ENCODE data around the gene ABLIM2. TPM values are rescaled to one million over a fixed set of nuclear protein-coding genes. Genes with fewer than 3 reads are reported as not detected.

Gene ABLIM2
- polyA plus RNA-seq, 3 donors = 0.21 TPM; not detected in 2

DNA sequence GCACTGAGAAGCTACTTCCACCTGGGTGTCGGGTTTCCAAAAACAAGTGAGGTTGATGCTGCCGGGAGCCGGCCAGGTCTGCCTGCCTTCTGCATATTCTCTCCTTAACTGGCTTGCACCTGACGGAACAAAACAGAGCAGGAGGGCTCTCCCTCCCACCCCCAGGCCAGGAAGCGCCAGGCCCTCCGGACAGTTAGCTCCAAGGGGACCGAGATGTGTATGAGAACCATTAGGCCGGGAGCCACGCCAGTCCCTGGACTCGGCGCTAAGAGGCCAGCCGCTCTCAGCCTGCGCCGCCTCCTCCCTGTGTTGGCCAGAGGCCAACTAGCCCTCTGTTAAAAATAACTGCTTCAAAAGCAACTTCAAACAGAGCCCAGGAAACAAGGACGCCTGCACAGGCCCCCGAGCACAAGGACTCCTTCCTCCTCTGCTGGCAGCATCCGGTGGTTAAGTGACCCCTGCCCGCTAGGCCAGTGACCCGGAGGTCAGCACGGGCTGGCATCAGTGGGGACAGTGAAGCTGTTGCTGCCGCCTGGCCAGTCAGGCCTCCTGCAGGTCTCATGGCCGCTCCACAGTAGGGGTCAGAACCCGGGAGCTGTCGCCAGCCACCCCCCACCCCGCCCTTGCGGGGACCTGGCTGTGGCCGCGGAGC lies 107.9 kb downstream of the ABLIM2 start:
- no peaks in the 10 kb centered on the region for H3K4me1 Mint-ChIP-seq
- H3K4me3 Mint-ChIP-seq = no peak overlapping the region
- Histone ChIP-seq H3K27me3 (ENCODE audit: control insufficient read depth in 2 of 2, insufficient read depth in 2 of 2, low read length in 2 of 2) (peaks cover 0 to 11% of the 10 kb centered on the region in 2 donors), H3K4me3 (replicated peaks in 1 of 3; ENCODE audit: low read depth in 2 of 3, low read length in 3 of 3) (no peak overlapping the region), H3K36me3 (replicated peaks in 1 of 2; ENCODE audit: control insufficient read depth in 1 of 2, insufficient read depth in 2 of 2, low read length in 2 of 2) (no peaks in the 10 kb centered on the region), H3K79me2 (ENCODE audit: insufficient read depth, low read length) (no peaks in the 10 kb centered on the region), H2AFZ (ENCODE audit: insufficient read depth, low read depth, low read length, poor library complexity, severe bottlenecking) (no peak overlapping the region), H3K9me3 (replicated peaks in 1 of 2; ENCODE audit: control insufficient read depth in 1 of 2, insufficient read depth in 1 of 2, low read length in 2 of 2) (peaks cover 0 to 19% of the 10 kb centered on the region in 2 donors), H3K9ac (ENCODE audit: insufficient read depth, low read length, poor library complexity, severe bottlenecking) (no peak overlapping the region), H3K4me2 (replicated peaks; ENCODE audit: extremely low read depth, low read length, poor library complexity, severe bottlenecking) (no peak overlapping the region), H3K27ac (ENCODE audit: low read depth in 1 of 2, low read length in 2 of 2) (no peak overlapping the region), H3K4me1 (ENCODE audit: control insufficient read depth in 1 of 2, insufficient read depth in 2 of 2, low read length in 2 of 2) (no peaks in the 10 kb centered on the region), H4K20me1 (ENCODE audit: insufficient read depth, low read length) (no peaks in the 10 kb centered on the region)
- no peak overlapping the region for H3K27ac Mint-ChIP-seq
- peaks cover 15 to 33% (median 32%) of the 10 kb centered on the region in 3 donors for H3K27me3 Mint-ChIP-seq (ENCODE audit: low read depth in 3 of 3)
- TF ChIP-seq, protein P1, sequence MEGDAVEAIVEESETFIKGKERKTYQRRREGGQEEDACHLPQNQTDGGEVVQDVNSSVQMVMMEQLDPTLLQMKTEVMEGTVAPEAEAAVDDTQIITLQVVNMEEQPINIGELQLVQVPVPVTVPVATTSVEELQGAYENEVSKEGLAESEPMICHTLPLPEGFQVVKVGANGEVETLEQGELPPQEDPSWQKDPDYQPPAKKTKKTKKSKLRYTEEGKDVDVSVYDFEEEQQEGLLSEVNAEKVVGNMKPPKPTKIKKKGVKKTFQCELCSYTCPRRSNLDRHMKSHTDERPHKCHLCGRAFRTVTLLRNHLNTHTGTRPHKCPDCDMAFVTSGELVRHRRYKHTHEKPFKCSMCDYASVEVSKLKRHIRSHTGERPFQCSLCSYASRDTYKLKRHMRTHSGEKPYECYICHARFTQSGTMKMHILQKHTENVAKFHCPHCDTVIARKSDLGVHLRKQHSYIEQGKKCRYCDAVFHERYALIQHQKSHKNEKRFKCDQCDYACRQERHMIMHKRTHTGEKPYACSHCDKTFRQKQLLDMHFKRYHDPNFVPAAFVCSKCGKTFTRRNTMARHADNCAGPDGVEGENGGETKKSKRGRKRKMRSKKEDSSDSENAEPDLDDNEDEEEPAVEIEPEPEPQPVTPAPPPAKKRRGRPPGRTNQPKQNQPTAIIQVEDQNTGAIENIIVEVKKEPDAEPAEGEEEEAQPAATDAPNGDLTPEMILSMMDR (IDR thresholded peaks at IDR 0.05) = no peak
- DNase-seq = no peak
- no peaks in the 10 kb centered on the region for H3K36me3 Mint-ChIP-seq
- H3K9me3 Mint-ChIP-seq = peaks cover 8 to 15% (median 11%) of the 10 kb centered on the region in 7 donors
- 9% methylated on average over 21 of the region's 28 CpGs for WGBS (ENCODE audit: insufficient coverage)
- intact Hi-C loops (cut with micrococcal nuclease) = no loop called here

DNA sequence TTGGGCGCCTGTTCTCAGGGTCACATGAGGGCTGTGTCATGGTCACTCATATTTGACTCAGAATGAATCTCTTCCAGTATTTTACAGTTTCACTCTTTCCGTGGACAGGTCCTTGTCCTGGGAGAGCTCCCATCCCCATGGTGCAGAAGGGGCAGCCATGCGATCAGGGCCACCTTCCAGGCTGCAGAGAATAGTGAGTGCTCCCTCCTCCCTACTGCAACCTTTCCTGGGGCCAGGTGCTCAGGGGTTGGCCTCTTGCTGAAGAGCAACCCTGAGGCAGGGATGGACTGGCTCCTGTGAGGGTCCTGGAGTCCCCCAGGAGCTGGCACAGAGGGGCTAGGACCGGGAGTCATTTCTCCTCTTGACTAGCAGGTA lies 108.4 kb downstream of the ABLIM2 start:
- 73% methylated on average over 3 of the region's 4 CpGs for WGBS (ENCODE audit: insufficient coverage)
- H3K9me3 ChIP-seq (replicated peaks in 1 of 2; ENCODE audit: control insufficient read depth in 1 of 2, insufficient read depth in 1 of 2, low read length in 2 of 2) = peaks cover 0 to 14% of the 10 kb centered on the region in 2 donors

More for the DNA sequence above, 108.4 kb downstream of the ABLIM2 start:
- peaks cover 6 to 11% (median 7%) of the 10 kb centered on the region in 7 donors for H3K9me3 Mint-ChIP-seq
- H3K4me3 Mint-ChIP-seq = no peak overlapping the region
- no peaks in the 10 kb centered on the region for H4K20me1 ChIP-seq (ENCODE audit: insufficient read depth, low read length)
- H3K4me1 ChIP-seq (ENCODE audit: control insufficient read depth in 1 of 2, insufficient read depth in 2 of 2, low read length in 2 of 2) = no peaks in the 10 kb centered on the region
- peaks cover 15 to 34% (median 33%) of the 10 kb centered on the region in 3 donors for H3K27me3 Mint-ChIP-seq (ENCODE audit: low read depth in 3 of 3)
- H3K4me2 ChIP-seq (replicated peaks; ENCODE audit: extremely low read depth, low read length, poor library complexity, severe bottlenecking) = no peak overlapping the region
- H3K79me2 ChIP-seq (ENCODE audit: insufficient read depth, low read length) = no peaks in the 10 kb centered on the region
- H3K4me3 ChIP-seq (replicated peaks in 1 of 3; ENCODE audit: low read depth in 2 of 3, low read length in 3 of 3) = no peak overlapping the region
- no peaks in the 10 kb centered on the region for H3K36me3 Mint-ChIP-seq
- intact Hi-C loops (cut with micrococcal nuclease) = no loop called here
- no peak overlapping the region for H3K9ac ChIP-seq (ENCODE audit: insufficient read depth, low read length, poor library complexity, severe bottlenecking)
- no peaks in the 10 kb centered on the region for H3K4me1 Mint-ChIP-seq
- H3K27me3 ChIP-seq (ENCODE audit: control insufficient read depth in 2 of 2, insufficient read depth in 2 of 2, low read length in 2 of 2) = peaks cover 0 to 11% of the 10 kb centered on the region in 2 donors
- TF ChIP-seq, protein P1 (IDR thresholded peaks at IDR 0.05) = no peak
- no peaks in the 10 kb centered on the region for H3K36me3 ChIP-seq (replicated peaks in 1 of 2; ENCODE audit: control insufficient read depth in 1 of 2, insufficient read depth in 2 of 2, low read length in 2 of 2)
- no peak overlapping the region for H3K27ac ChIP-seq (ENCODE audit: low read depth in 1 of 2, low read length in 2 of 2)
- no peak overlapping the region for H2AFZ ChIP-seq (ENCODE audit: insufficient read depth, low read depth, low read length, poor library complexity, severe bottlenecking)
- H3K27ac Mint-ChIP-seq = no peak overlapping the region
- DNase-seq = no peak
